ENCODE measurements around the gene KCNJ14. TPM values are rescaled to one million over a fixed set of nuclear protein-coding genes. Genes with fewer than 3 reads are reported as not detected.

KCNJ14 gene
- total and polyA plus RNA-seq, 5 donors from 2014 or later: 0.03 to 2.2 (median 0.23) TPM; not detected in 1

GRCh38 chr19:48455908-48456562 lies 661 bp downstream of the KCNJ14 start:
- ATAC-seq (ENCODE audit: low read depth in 2 of 2): no peak
- Histone ChIP-seq H3K4me1 (ENCODE audit: control insufficient read depth, insufficient read depth, low read length, poor library complexity, severe bottlenecking) (no peaks in the 10 kb centered on the region), H3K4me3 (ENCODE audit: low read depth, low read length) (no peak overlapping the region), H3K9me3 (ENCODE audit: control insufficient read depth in 2 of 2, low read length in 2 of 2) (no peaks in the 10 kb centered on the region), H3K27me3 (ENCODE audit: control insufficient read depth, insufficient read depth, low read length) (no peaks in the 10 kb centered on the region), H3K36me3 (ENCODE audit: control insufficient read depth, insufficient read depth, low read length) (peaks cover 41% of the 10 kb centered on the region), H3K27ac (ENCODE audit: insufficient read depth, low read length, poor library complexity, severe bottlenecking) (no peak overlapping the region)
- no peaks in the 10 kb centered on the region for H3K27me3 Mint-ChIP-seq
- peaks cover 12% of the 10 kb centered on the region for H3K36me3 Mint-ChIP-seq
- no peak overlapping the region for H3K4me3 Mint-ChIP-seq
- no peak for DNase-seq
- no peak overlapping the region for H3K27ac Mint-ChIP-seq
- H3K9me3 Mint-ChIP-seq: no peaks in the 10 kb centered on the region
- H3K4me1 Mint-ChIP-seq: peaks cover 0 to 7% (median 2%) of the 10 kb centered on the region in 4 donors

- H3K27me3 ChIP-seq (ENCODE audit: control insufficient read depth, insufficient read depth, low read length): no peaks in the 10 kb centered on the region
- H3K27ac ChIP-seq (ENCODE audit: insufficient read depth, low read length, poor library complexity, severe bottlenecking): no peak overlapping the region
- no peaks in the 10 kb centered on the region for H3K9me3 Mint-ChIP-seq
- H3K36me3 ChIP-seq (ENCODE audit: control insufficient read depth, insufficient read depth, low read length): peaks cover 33% of the 10 kb centered on the region
- H3K4me3 Mint-ChIP-seq: no peak overlapping the region
- H3K4me1 ChIP-seq (ENCODE audit: control insufficient read depth, insufficient read depth, low read length, poor library complexity, severe bottlenecking): no peaks in the 10 kb centered on the region
- no peaks in the 10 kb centered on the region for H3K9me3 ChIP-seq (ENCODE audit: control insufficient read depth in 2 of 2, low read length in 2 of 2)
- no peaks in the 10 kb centered on the region for H3K27me3 Mint-ChIP-seq
- no peak for DNase-seq
- ATAC-seq (ENCODE audit: low read depth in 2 of 2): no peak
- H3K4me1 Mint-ChIP-seq: peaks cover 0 to 7% (median 2%) of the 10 kb centered on the region in 4 donors
- no peak overlapping the region for H3K4me3 ChIP-seq (ENCODE audit: low read depth, low read length)
- peaks cover 12% of the 10 kb centered on the region for H3K36me3 Mint-ChIP-seq
- H3K27ac Mint-ChIP-seq: peak overlapping the region in 1 of 3 donors; percentile 48
Observed at GRCh38 chr19:48456864-48457263, 1.5 kb downstream of the KCNJ14 start.

GRCh38 chr19:48458016-48458415 lies 2.6 kb downstream of the KCNJ14 start:
- no peak overlapping the region for H3K27ac ChIP-seq (ENCODE audit: insufficient read depth, low read length, poor library complexity, severe bottlenecking)
- peak overlapping the region in 1 of 3 donors; percentile 1 for H3K27ac Mint-ChIP-seq
- H3K36me3 Mint-ChIP-seq: peaks cover 12% of the 10 kb centered on the region
- DNase-seq (no peak), ATAC-seq (ENCODE audit: low read depth in 2 of 2) (no peak)
- no peaks in the 10 kb centered on the region for H3K9me3 Mint-ChIP-seq
- no peaks in the 10 kb centered on the region for H3K9me3 ChIP-seq (ENCODE audit: control insufficient read depth in 2 of 2, low read length in 2 of 2)
- no peaks in the 10 kb centered on the region for H3K27me3 ChIP-seq (ENCODE audit: control insufficient read depth, insufficient read depth, low read length)
- peaks cover 0 to 7% (median 2%) of the 10 kb centered on the region in 4 donors for H3K4me1 Mint-ChIP-seq
- no peak overlapping the region for H3K4me3 ChIP-seq (ENCODE audit: low read depth, low read length)
- H3K27me3 Mint-ChIP-seq: no peaks in the 10 kb centered on the region
- peaks cover 26% of the 10 kb centered on the region for H3K36me3 ChIP-seq (ENCODE audit: control insufficient read depth, insufficient read depth, low read length)
- no peaks in the 10 kb centered on the region for H3K4me1 ChIP-seq (ENCODE audit: control insufficient read depth, insufficient read depth, low read length, poor library complexity, severe bottlenecking)
- no peak overlapping the region for H3K4me3 Mint-ChIP-seq

GRCh38 chr19:48461651-48461981 lies 6.2 kb downstream of the KCNJ14 start:
- ATAC-seq (ENCODE audit: low read depth in 2 of 2) (no peak), DNase-seq (no peak)
- Histone ChIP-seq H3K36me3 (ENCODE audit: control insufficient read depth, insufficient read depth, low read length) (peaks cover under 1% of the 10 kb centered on the region), H3K27me3 (ENCODE audit: control insufficient read depth, insufficient read depth, low read length) (no peaks in the 10 kb centered on the region), H3K4me1 (ENCODE audit: control insufficient read depth, insufficient read depth, low read length, poor library complexity, severe bottlenecking) (no peaks in the 10 kb centered on the region), H3K9me3 (ENCODE audit: control insufficient read depth in 2 of 2, low read length in 2 of 2) (no peaks in the 10 kb centered on the region), H3K27ac (ENCODE audit: insufficient read depth, low read length, poor library complexity, severe bottlenecking) (no peak overlapping the region), H3K4me3 (ENCODE audit: low read depth, low read length) (no peak overlapping the region)
- Mint-ChIP-seq H3K4me3 (no peak overlapping the region), H3K27ac (no peak overlapping the region), H3K9me3 (no peaks in the 10 kb centered on the region), H3K36me3 (peaks cover 7% of the 10 kb centered on the region), H3K4me1 (peaks cover 0 to 5% (median under 1%) of the 10 kb centered on the region in 4 donors), H3K27me3 (peaks cover 5% of the 10 kb centered on the region)

- H3K27me3 ChIP-seq (ENCODE audit: control insufficient read depth, insufficient read depth, low read length): no peaks in the 10 kb centered on the region
- Mint-ChIP-seq H3K27ac (no peak overlapping the region), H3K4me1 (peaks cover 0 to 5% (median under 1%) of the 10 kb centered on the region in 4 donors), H3K36me3 (peaks cover 6% of the 10 kb centered on the region), H3K27me3 (peaks cover 5% of the 10 kb centered on the region), H3K4me3 (peak overlapping the region in 1 of 4 donors; percentile 89), H3K9me3 (no peaks in the 10 kb centered on the region)
- ATAC-seq (ENCODE audit: low read depth in 2 of 2) (no peak), DNase-seq (no peak)
- no peaks in the 10 kb centered on the region for H3K9me3 ChIP-seq (ENCODE audit: control insufficient read depth in 2 of 2, low read length in 2 of 2)
- H3K27ac ChIP-seq (ENCODE audit: insufficient read depth, low read length, poor library complexity, severe bottlenecking): no peak overlapping the region
- H3K4me3 ChIP-seq (ENCODE audit: low read depth, low read length): no peak overlapping the region
- no peaks in the 10 kb centered on the region for H3K4me1 ChIP-seq (ENCODE audit: control insufficient read depth, insufficient read depth, low read length, poor library complexity, severe bottlenecking)
- no peaks in the 10 kb centered on the region for H3K36me3 ChIP-seq (ENCODE audit: control insufficient read depth, insufficient read depth, low read length)
Observed at GRCh38 chr19:48461982-48462655, 6.7 kb downstream of the KCNJ14 start.

- H3K4me3 Mint-ChIP-seq: peak overlapping the region in 1 of 4 donors; percentile 42
- Histone ChIP-seq H3K27ac (ENCODE audit: insufficient read depth, low read length, poor library complexity, severe bottlenecking) (no peak overlapping the region), H3K36me3 (ENCODE audit: control insufficient read depth, insufficient read depth, low read length) (no peaks in the 10 kb centered on the region), H3K27me3 (ENCODE audit: control insufficient read depth, insufficient read depth, low read length) (no peaks in the 10 kb centered on the region), H3K4me3 (ENCODE audit: low read depth, low read length) (no peak overlapping the region), H3K9me3 (ENCODE audit: control insufficient read depth in 2 of 2, low read length in 2 of 2) (no peaks in the 10 kb centered on the region), H3K4me1 (ENCODE audit: control insufficient read depth, insufficient read depth, low read length, poor library complexity, severe bottlenecking) (peaks cover 12% of the 10 kb centered on the region)
- no peaks in the 10 kb centered on the region for H3K9me3 Mint-ChIP-seq
- peaks cover 5% of the 10 kb centered on the region for H3K27me3 Mint-ChIP-seq
- H3K4me1 Mint-ChIP-seq: peaks cover 2 to 21% (median 8%) of the 10 kb centered on the region in 4 donors
- ATAC-seq (ENCODE audit: low read depth in 2 of 2) (no peak), DNase-seq (no peak)
- peaks cover 3% of the 10 kb centered on the region for H3K36me3 Mint-ChIP-seq
- H3K27ac Mint-ChIP-seq: no peak overlapping the region
Observed at GRCh38 chr19:48465215-48465614, 9.8 kb downstream of the KCNJ14 start.

GRCh38 chr19:48466561-48467325 lies 11.4 kb downstream of the KCNJ14 start:
- Histone ChIP-seq H3K27me3 (ENCODE audit: control insufficient read depth, insufficient read depth, low read length) (no peaks in the 10 kb centered on the region), H3K9me3 (ENCODE audit: control insufficient read depth in 2 of 2, low read length in 2 of 2) (no peaks in the 10 kb centered on the region), H3K36me3 (ENCODE audit: control insufficient read depth, insufficient read depth, low read length) (peaks cover 14% of the 10 kb centered on the region), H3K4me1 (ENCODE audit: control insufficient read depth, insufficient read depth, low read length, poor library complexity, severe bottlenecking) (peaks cover 19% of the 10 kb centered on the region), H3K4me3 (ENCODE audit: low read depth, low read length) (no peak overlapping the region), H3K27ac (ENCODE audit: insufficient read depth, low read length, poor library complexity, severe bottlenecking) (no peak overlapping the region)
- Mint-ChIP-seq H3K36me3 (peaks cover 8% of the 10 kb centered on the region), H3K27ac (no peak overlapping the region), H3K9me3 (no peaks in the 10 kb centered on the region), H3K4me1 (peaks cover 5 to 31% (median 8%) of the 10 kb centered on the region in 4 donors), H3K27me3 (peaks cover 5% of the 10 kb centered on the region), H3K4me3 (peak overlapping the region in 1 of 4 donors; percentile 46)
- DNase-seq: no peak
- no peak for ATAC-seq (ENCODE audit: low read depth in 2 of 2)

Data from CD4-positive, CD25-positive, alpha-beta regulatory T cell (primary cell).